HepG2 (cell line): ENCODE measurements around the gene SMC1B. TPM values are rescaled to one million over a fixed set of nuclear protein-coding genes. Genes with fewer than 3 reads are reported as not detected.

ENCODE experiments used
- ATAC-seq: fragments of 200-7000 bp; cut with Tn5 transposase; 3 replicates; pipeline ENCODE4 v1.9.1; 2020; ENCODE audit warnings: mild to moderate bottlenecking, moderate library complexity
- BruUV-seq: library from RNA; stranded (reverse); fragments of 400-500 nt; replicated peaks from 2 replicates; lab custom pipeline; 2021; lab: Mats Ljungman, UMichigan
- CTCF ChIA-PET: fragments of 300-600 bp; formaldehyde crosslinking; extraction: SDS; loops from one replicate; lab custom pipeline; 2021; ENCODE audit warnings: low total read pairs, inconsistent platforms, low intra/inter-chr PET ratio; lab: Yijun Ruan, JAX
- POLR2A ChIA-PET: fragments of 350-600 bp; sonication (Branson Sonifier 250); formaldehyde crosslinking; loops from one replicate; lab custom pipeline; 2020; ENCODE audit warnings: antibody characterized with exemption, inconsistent platforms; lab: Yijun Ruan, JAX
- DNase-seq: peaks from one replicate; pipeline ENCODE4 v3.0.0-alpha.2; 2015; ENCODE audit warnings: low spot score
- FAIRE-seq: peaks from 3 replicates; lab custom pipeline; 2011; peaks lifted over from hg19 to GRCh38; lab: Jason Lieb, UNC
- H2AFZ ChIP-seq: one replicate; pipeline ENCODE4 v1.6.1; 2011; ENCODE audit warnings: low read length, inconsistent platforms
- H3K27ac ChIP-seq: fragments of 300-600 bp; 3 replicates; pipeline ENCODE4 v1.8.0; 2011; ENCODE audit warnings: mixed run types, mild to moderate bottlenecking, mixed read lengths, low read length, inconsistent platforms; ENCODE audit not compliant: insufficient read depth; ENCODE audit errors: extremely low read length
- H3K27me3 ChIP-seq, 2 experiments: fragments of 200-600 bp in 1 of 2; 2 replicates in 1 of 2; 3 replicates in 1 of 2; pipeline versions ENCODE4 v1.6.0 to v1.8.0; 2011; ENCODE audit warnings: low read length in 2 of 2, mild to moderate bottlenecking in 2 of 2, moderate library complexity in 2 of 2, inconsistent platforms in 1 of 2; ENCODE audit not compliant: insufficient read depth in 2 of 2, control insufficient read depth in 1 of 2
- H3K36me3 ChIP-seq, 2 experiments: fragments of 200-600 bp in 1 of 2; replicated peaks in 1 of 2; 2 replicates in 1 of 2; 3 replicates in 1 of 2; pipeline versions ENCODE4 v1.5.1 to v1.8.0; 2011; ENCODE audit warnings: low read length in 2 of 2, inconsistent platforms in 1 of 2; ENCODE audit not compliant: insufficient read depth in 2 of 2, control insufficient read depth in 1 of 2
- H3K4me1 ChIP-seq: 2 replicates; pipeline ENCODE4 v1.5.1; 2012; ENCODE audit warnings: low read length, inconsistent platforms; ENCODE audit not compliant: insufficient read depth
- H3K4me2 ChIP-seq: 2 replicates; pipeline ENCODE4 v1.6.0; 2011; ENCODE audit warnings: low read depth, low read length, inconsistent platforms
- H3K4me3 ChIP-seq, 3 experiments: fragments of 200-600 bp in 1 of 3; sonication (generic), shearing (Covaris generic) in 1 of 3; replicated peaks in 1 of 3; 2 replicates each; pipeline ENCODE4 v1.5.1; 2011 to 2016; ENCODE audit warnings: low read length in 3 of 3, inconsistent platforms in 2 of 3, low read depth in 2 of 3, mild to moderate bottlenecking in 2 of 3, control low read depth in 1 of 3, mixed read lengths in 1 of 3; ENCODE audit not compliant: insufficient read depth in 1 of 3
- H3K79me2 ChIP-seq: one replicate; pipeline ENCODE4 v1.6.1; 2011; ENCODE audit warnings: low read length, inconsistent platforms; ENCODE audit not compliant: insufficient read depth
- H3K9ac ChIP-seq: 2 replicates; pipeline ENCODE4 v1.6.0; 2011; ENCODE audit warnings: mild to moderate bottlenecking, low read depth, low read length, inconsistent platforms; ENCODE audit not compliant: insufficient read depth
- H3K9me3 ChIP-seq: 2 replicates; pipeline ENCODE4 v1.5.1; 2012; ENCODE audit warnings: mild to moderate bottlenecking, low read length
- H4K20me1 ChIP-seq: 2 replicates; pipeline ENCODE4 v1.6.0; 2011; ENCODE audit warnings: inconsistent platforms, mild to moderate bottlenecking, low read length, moderate library complexity; ENCODE audit not compliant: insufficient read depth
- AGO1 ChIP-seq: fragments of 200-400 bp; formaldehyde crosslinking; IDR thresholded peaks from 2 replicates; pipeline ENCODE4 v1.6.1; 2017; ENCODE audit warnings: mild to moderate bottlenecking, low read depth, low read length, moderate library complexity; ENCODE audit not compliant: poor library complexity, severe bottlenecking
- CC2D1A ChIP-seq: sonication (generic); formaldehyde crosslinking; IDR thresholded peaks from 2 replicates; pipeline ENCODE4 v1.8.1; 2023; ENCODE audit warnings: mild to moderate bottlenecking, missing genetic modification reagents
- SMC3 ChIP-seq: IDR thresholded peaks from 2 replicates; pipeline ENCODE4 v1.6.1; 2011; ENCODE audit warnings: low read length, improper control_type of control experiment
- ZNF441 ChIP-seq: sonication (generic); formaldehyde crosslinking; IDR thresholded peaks from 2 replicates; pipeline ENCODE4 v1.7.0; 2021; ENCODE audit warnings: missing genetic modification reagents, borderline replicate concordance
- WGBS: methylation state at CpG from one replicate; pipeline ENCODE4 v1.1.6; 2017; ENCODE audit warnings: low lambda C conversion rate; 5-methylcytosine and 5-hydroxymethylcytosine counted together
- in situ Hi-C: cut with HindIII; loops from 2 replicates; pipeline ENCODE4 v1.10.0; 2017; ENCODE audit warnings: low pct_unique_long_range_greater_than_20kb; ENCODE audit not compliant: extremely low pct_ligation_motif_present
- intact Hi-C: fragments of 100-400 bp; cut with micrococcal nuclease; formaldehyde crosslinking; loops from one replicate; pipeline ENCODE4 v1.10.0; 2022; ENCODE audit not compliant: unreplicated experiment
- polyA plus RNA-seq, 8 experiments: library from polyadenylated mRNA; depleted of rRNA in 3 of 8; stranded (reverse) in 7 of 8; unstranded in 1 of 8; fragments of >200 nt; fragmentation: Illumina TruSeq in 4 of 8; extraction: Trizol in 4 of 8; gene quantifications; 2 replicates each; pipeline versions ENCODE4 v1.2.1 to v1.2.3, GENCODE V29; 2011 to 2016; ENCODE audit warnings: low read depth in 4 of 8, missing spikeins in 1 of 8, mixed read lengths in 1 of 8; ENCODE audit not compliant: insufficient read depth in 1 of 8
- total RNA-seq, 5 experiments: library from RNA; depleted of rRNA; stranded (reverse); fragments of >200 nt; fragmentation: Illumina TruSeq; extraction: Trizol; gene quantifications; 2 replicates each; pipeline ENCODE4 v1.2.3, GENCODE V29; 2016; ENCODE audit warnings: low read depth in 1 of 5
- TF ChIP-seq, protein P1 (sequence below): sonication (generic); formaldehyde crosslinking; IDR thresholded peaks from 2 replicates; pipeline ENCODE4 v1.5.1; 2020; ENCODE audit warnings: mild to moderate bottlenecking, missing genetic modification reagents, moderate library complexity
- TF ChIP-seq, protein P2 (sequence below): sonication (generic); formaldehyde crosslinking; IDR thresholded peaks from 2 replicates; pipeline ENCODE4 v1.4.0; 2020; ENCODE audit warnings: missing genetic modification reagents

SMC1B gene
- total and polyA plus RNA-seq, 2 of the 13 experiments (the other 11 are each of a cell fraction or from before 2014, with no cell fraction given), result not detected

DNA sequence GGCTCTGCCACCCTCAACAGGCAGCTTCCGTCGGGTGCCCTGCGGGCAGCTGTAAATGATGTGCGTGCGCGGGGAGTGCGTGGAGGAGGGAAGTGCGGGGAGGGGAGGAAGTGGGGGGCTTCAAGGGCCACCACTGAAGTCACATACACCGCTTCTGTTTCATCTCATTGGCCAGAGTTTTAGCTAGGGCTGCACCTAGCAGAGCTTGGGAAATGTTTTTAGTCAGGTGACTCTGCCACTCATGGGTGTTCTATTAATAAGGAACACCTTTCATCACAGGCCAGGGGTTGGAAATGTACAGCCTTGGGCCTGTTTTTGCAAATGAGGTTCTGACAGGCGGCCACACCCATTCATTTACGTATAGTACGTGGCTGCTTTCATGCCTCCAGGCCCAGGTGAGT, 89.1 kb downstream of the SMC1B start:
- TF ChIP-seq, protein P1, sequence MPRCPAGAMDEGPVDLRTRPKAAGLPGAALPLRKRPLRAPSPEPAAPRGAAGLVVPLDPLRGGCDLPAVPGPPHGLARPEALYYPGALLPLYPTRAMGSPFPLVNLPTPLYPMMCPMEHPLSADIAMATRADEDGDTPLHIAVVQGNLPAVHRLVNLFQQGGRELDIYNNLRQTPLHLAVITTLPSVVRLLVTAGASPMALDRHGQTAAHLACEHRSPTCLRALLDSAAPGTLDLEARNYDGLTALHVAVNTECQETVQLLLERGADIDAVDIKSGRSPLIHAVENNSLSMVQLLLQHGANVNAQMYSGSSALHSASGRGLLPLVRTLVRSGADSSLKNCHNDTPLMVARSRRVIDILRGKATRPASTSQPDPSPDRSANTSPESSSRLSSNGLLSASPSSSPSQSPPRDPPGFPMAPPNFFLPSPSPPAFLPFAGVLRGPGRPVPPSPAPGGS (CRISPR knock-in tag), result no peak
- TF ChIP-seq AGO1, result no peak
- TF ChIP-seq SMC3, result no peak
- TF ChIP-seq, protein P2, sequence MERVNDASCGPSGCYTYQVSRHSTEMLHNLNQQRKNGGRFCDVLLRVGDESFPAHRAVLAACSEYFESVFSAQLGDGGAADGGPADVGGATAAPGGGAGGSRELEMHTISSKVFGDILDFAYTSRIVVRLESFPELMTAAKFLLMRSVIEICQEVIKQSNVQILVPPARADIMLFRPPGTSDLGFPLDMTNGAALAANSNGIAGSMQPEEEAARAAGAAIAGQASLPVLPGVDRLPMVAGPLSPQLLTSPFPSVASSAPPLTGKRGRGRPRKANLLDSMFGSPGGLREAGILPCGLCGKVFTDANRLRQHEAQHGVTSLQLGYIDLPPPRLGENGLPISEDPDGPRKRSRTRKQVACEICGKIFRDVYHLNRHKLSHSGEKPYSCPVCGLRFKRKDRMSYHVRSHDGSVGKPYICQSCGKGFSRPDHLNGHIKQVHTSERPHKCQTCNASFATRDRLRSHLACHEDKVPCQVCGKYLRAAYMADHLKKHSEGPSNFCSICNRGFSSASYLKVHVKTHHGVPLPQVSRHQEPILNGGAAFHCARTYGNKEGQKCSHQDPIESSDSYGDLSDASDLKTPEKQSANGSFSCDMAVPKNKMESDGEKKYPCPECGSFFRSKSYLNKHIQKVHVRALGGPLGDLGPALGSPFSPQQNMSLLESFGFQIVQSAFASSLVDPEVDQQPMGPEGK, result no peak
- no peak for TF ChIP-seq CC2D1A
- no peak for TF ChIP-seq ZNF441 (CRISPR knock-in tag)
- no peak overlapping the region for H3K4me2 ChIP-seq
- intact Hi-C loops, result no loop called here
- peaks cover 22% of the 10 kb centered on the region for H3K4me1 ChIP-seq
- no TSS peak for BruUV-seq
- H3K79me2 ChIP-seq, result peaks cover 41% of the 10 kb centered on the region
- CTCF ChIA-PET, result no interaction called here
- 0 out of 2 replicates have a peak, but pooled peaks cover 5% of the 10 kb centered on the region for H4K20me1 ChIP-seq
- no peak for DNase-seq
- no peak for ATAC-seq
- no peak for FAIRE-seq
- H2AFZ ChIP-seq, result no peak overlapping the region
- POLR2A ChIA-PET, result no interaction called here
- WGBS, result 99% methylated on average over 8 of the region's 12 CpGs
- no peak overlapping the region for H3K27ac ChIP-seq
- no peaks in the 10 kb centered on the region for H3K27me3 ChIP-seq
- in situ Hi-C loops, result no loop called here
- H3K36me3 ChIP-seq, result peaks cover 31 to 61% of the 10 kb centered on the region in 2 experiments
- H3K4me3 ChIP-seq, result no peak overlapping the region
- H3K9me3 ChIP-seq, result no peaks in the 10 kb centered on the region
- no peak overlapping the region for H3K9ac ChIP-seq
